Gastrocnemius medialis (tissue), 4 donors: ENCODE data around the gene TMEM165.

Experiments used
- CTCF ChIP-seq, 5 experiments: fragments of 450-650 bp in 3 of 5; fragments of 200-600 bp in 2 of 5; sonication (generic) in 2 of 5; IDR thresholded peaks in 4 of 5; conservative IDR thresholded peaks in 1 of 5; 1 replicate in 4 of 5; 2 replicates in 1 of 5; pipeline ENCODE4 v1.5.1; 2016 to 2019; ENCODE audit warnings: antibody characterized with exemption in 5 of 5, mild to moderate bottlenecking in 3 of 5, moderate library complexity in 3 of 5
- POLR2A ChIP-seq, 2 donors: fragments of 450-650 bp; IDR thresholded peaks; one replicate each; pipeline ENCODE4 v1.6.1; 2017; ENCODE audit warnings: antibody characterized with exemption in 2 of 2, mild to moderate bottlenecking in 2 of 2, moderate library complexity in 2 of 2

- TF ChIP-seq CTCF (IDR thresholded peaks at IDR 0.05 in 4 of 5, conservative IDR thresholded peaks at IDR 0.05 in 1 of 5) (no peak), POLR2A (IDR thresholded peaks at IDR 0.05) (no peak)
Measured at GRCh38 chr4:55447108-55447708, 51.5 kb downstream of the TMEM165 start.
